Cardiac fibroblast (primary cell): Measurements from ENCODE around the gene CLN3.
"Not testable (repeated sequence)": the region's sequence is repeated elsewhere in the genome, so short reads cannot be mapped to it uniquely, and the experiment has no call there.

Experiments used
- DNase-seq, 2 donors: peaks; one replicate each; pipeline versions ENCODE4 v3.0.0 to v3.0.0-alpha.2; 2010; ENCODE audit warnings: low read depth in 2 of 2
- H3K4me3 ChIP-seq, 2 donors: replicated peaks in 1 of 2; 1 replicate in 1 of 2; 2 replicates in 1 of 2; pipeline ENCODE4 v1.5.1; 2011; ENCODE audit warnings: low read depth in 2 of 2, low read length in 2 of 2, mild to moderate bottlenecking in 2 of 2, moderate library complexity in 1 of 2
- TF ChIP-seq, protein P1 (sequence below): IDR thresholded peaks from one replicate; pipeline ENCODE4 v1.5.1; 2011; ENCODE audit warnings: low read depth, mild to moderate bottlenecking, low read length, inconsistent platforms

Gene CLN3

DNA sequence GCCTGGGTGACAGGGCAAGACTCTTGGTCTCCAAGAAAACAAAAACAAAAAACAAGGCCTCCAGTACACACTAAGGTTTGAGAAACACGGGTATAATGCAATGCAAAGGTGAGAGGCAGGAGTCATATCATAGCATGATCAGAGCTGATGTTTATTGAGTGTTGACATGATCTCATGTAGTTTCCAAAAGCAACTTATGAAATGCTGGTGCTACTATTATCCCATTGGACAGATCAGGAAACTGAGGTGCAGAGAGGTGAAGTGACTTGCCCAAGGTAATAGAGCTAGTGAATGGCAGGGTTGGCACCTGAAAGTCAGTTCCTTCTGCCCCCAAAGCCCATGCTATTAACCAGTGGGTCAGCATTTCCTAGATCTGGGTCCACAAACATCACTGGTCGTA, 16.7 kb downstream of the CLN3 start:
- H3K4me3 ChIP-seq = no peak overlapping the region
- TF ChIP-seq, protein P1, sequence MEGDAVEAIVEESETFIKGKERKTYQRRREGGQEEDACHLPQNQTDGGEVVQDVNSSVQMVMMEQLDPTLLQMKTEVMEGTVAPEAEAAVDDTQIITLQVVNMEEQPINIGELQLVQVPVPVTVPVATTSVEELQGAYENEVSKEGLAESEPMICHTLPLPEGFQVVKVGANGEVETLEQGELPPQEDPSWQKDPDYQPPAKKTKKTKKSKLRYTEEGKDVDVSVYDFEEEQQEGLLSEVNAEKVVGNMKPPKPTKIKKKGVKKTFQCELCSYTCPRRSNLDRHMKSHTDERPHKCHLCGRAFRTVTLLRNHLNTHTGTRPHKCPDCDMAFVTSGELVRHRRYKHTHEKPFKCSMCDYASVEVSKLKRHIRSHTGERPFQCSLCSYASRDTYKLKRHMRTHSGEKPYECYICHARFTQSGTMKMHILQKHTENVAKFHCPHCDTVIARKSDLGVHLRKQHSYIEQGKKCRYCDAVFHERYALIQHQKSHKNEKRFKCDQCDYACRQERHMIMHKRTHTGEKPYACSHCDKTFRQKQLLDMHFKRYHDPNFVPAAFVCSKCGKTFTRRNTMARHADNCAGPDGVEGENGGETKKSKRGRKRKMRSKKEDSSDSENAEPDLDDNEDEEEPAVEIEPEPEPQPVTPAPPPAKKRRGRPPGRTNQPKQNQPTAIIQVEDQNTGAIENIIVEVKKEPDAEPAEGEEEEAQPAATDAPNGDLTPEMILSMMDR = no peak
- DNase-seq = no peak

GRCh38 chr16:28473714-28474265, 18.1 kb downstream of the CLN3 start:
- H3K4me3 ChIP-seq = no peak overlapping the region
- TF ChIP-seq, protein P1 = no peak
- DNase-seq = no peak

DNA sequence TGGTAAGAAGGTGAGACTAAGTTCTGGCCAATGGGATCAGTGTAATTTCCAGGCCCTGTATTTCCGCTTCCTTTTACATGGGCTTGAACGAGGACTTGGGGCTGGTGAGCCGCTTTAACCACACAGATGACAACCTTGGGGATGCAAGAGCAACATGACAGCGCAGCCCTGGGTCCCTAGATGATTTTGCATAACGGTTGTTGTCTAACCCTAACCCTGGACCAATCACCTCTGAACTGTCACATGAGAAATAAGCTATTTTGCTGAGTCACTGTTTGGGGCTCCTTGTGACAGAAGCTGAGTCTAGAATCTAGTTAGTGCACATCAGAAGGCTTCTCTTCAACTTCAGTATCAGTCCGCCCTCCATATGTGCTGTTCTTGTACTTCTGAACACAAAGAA, 44.8 kb downstream of the CLN3 start:
- H3K4me3 ChIP-seq, DNase-seq: not testable (repeated sequence)

GRCh38 chr16:28446388-28446787, 45.5 kb downstream of the CLN3 start:
- DNase-seq, H3K4me3 ChIP-seq: not testable (repeated sequence)

GRCh38 chr16:28443943-28444342, 47.9 kb downstream of the CLN3 start:
- not testable (repeated sequence) for DNase-seq, H3K4me3 ChIP-seq

- H3K4me3 ChIP-seq, DNase-seq: not testable (repeated sequence)
These were observed 53.0 kb downstream of the CLN3 start for GRCh38 chr16:28438899-28439298.

DNA sequence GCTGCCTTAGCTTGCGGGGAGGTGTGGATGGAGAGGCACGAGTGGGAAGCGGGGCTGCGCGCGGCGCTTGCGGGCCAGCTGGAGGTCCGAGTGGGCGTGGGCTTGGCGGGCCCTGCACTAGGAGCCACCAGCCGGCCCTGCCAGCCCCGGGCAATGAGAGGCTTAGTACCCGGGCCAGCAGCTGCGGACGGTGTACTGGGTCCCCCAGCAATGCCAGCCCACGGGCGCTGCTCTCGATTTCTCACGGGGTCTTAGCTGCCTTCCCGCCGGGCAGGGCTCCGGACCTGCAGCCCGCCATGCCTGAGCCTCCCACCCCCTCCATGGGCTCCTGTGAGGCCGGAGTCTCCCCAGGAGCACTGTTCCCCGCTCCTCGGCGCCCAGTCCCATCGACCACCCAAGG, 56.5 kb downstream of the CLN3 start:
- not testable (repeated sequence) for H3K4me3 ChIP-seq, DNase-seq
